ENCODE measurements around the gene PLA2G4A. TPM values are rescaled to one million over a fixed set of nuclear protein-coding genes. Genes with fewer than 3 reads are reported as not detected.

The PLA2G4A gene
- total RNA-seq, 4 donors from 2014 or later: 11.8 to 22.6 (median 14.6) TPM

- Histone ChIP-seq H3K4me1 (peaks cover 0 to 5% (median 0%) of the 10 kb centered on the region in 3 donors), H3K27me3 (no peaks in the 10 kb centered on the region), H3K27ac (no peak overlapping the region), H3K36me3 (peaks cover 0 to 30% (median 0%) of the 10 kb centered on the region in 3 donors), H3K9me3 (no peaks in the 10 kb centered on the region), H3K4me3 (no peak overlapping the region)
- intact Hi-C loops (cut with DNase I): no loop called here
- no peak for DNase-seq
- WGBS, 2 donors: 71 to 81% methylated on average over 2 of the region's 2 CpGs
- TF ChIP-seq CTCF (IDR thresholded peaks at IDR 0.05): no peak
- TF ChIP-seq POLR2A (IDR thresholded peaks at IDR 0.05): no peak
Measured at GRCh38 chr1:186953876-186954275, 125.1 kb downstream of the PLA2G4A start.

- WGBS, 2 donors: 7 to 13% methylated on average over 2 of the region's 2 CpGs
- Histone ChIP-seq H3K9me3 (no peaks in the 10 kb centered on the region), H3K36me3 (peaks cover 0 to 28% (median 0%) of the 10 kb centered on the region in 3 donors), H3K4me1 (no peaks in the 10 kb centered on the region), H3K4me3 (no peak overlapping the region), H3K27me3 (no peaks in the 10 kb centered on the region), H3K27ac (no peak overlapping the region)
- intact Hi-C loops (cut with DNase I): no loop called here
- TF ChIP-seq POLR2A (IDR thresholded peaks at IDR 0.05) (no peak), CTCF (IDR thresholded peaks at IDR 0.05) (no peak)
- no peak for DNase-seq
Measured at GRCh38 chr1:186957314-186957713, 128.6 kb downstream of the PLA2G4A start.

GRCh38 chr1:186958520-186958919 is 129.8 kb downstream of the PLA2G4A start:
- Histone ChIP-seq H3K27ac (no peak overlapping the region), H3K4me3 (no peak overlapping the region), H3K36me3 (peaks cover 0 to 22% (median 0%) of the 10 kb centered on the region in 3 donors), H3K27me3 (no peaks in the 10 kb centered on the region), H3K9me3 (no peaks in the 10 kb centered on the region), H3K4me1 (no peaks in the 10 kb centered on the region)
- 50 to 62% methylated on average over 2 of the region's 2 CpGs for WGBS, 2 donors
- DNase-seq: no peak
- intact Hi-C loops (cut with DNase I): no loop called here
- TF ChIP-seq CTCF (IDR thresholded peaks at IDR 0.05) (no peak), POLR2A (IDR thresholded peaks at IDR 0.05) (no peak)

- intact Hi-C loops (cut with DNase I): no loop called here
- WGBS, 2 donors: 79 to 83% methylated on average over 1 of the region's 1 CpG
- H3K27me3 ChIP-seq: no peaks in the 10 kb centered on the region
- no peaks in the 10 kb centered on the region for H3K4me1 ChIP-seq
- H3K4me3 ChIP-seq: no peak overlapping the region
- H3K9me3 ChIP-seq: no peaks in the 10 kb centered on the region
- H3K36me3 ChIP-seq: peaks cover 0 to 36% (median 0%) of the 10 kb centered on the region in 3 donors
- TF ChIP-seq POLR2A (IDR thresholded peaks at IDR 0.05): no peak
- H3K27ac ChIP-seq: no peak overlapping the region
- no peak for DNase-seq
Measured at GRCh38 chr1:186960861-186961260, 132.1 kb downstream of the PLA2G4A start.

GRCh38 chr1:186965847-186966246 is 137.1 kb downstream of the PLA2G4A start:
- intact Hi-C loops (cut with DNase I): no loop called here
- Histone ChIP-seq H3K9me3 (no peaks in the 10 kb centered on the region), H3K36me3 (peaks cover 0 to 19% (median 0%) of the 10 kb centered on the region in 3 donors), H3K4me3 (no peak overlapping the region), H3K27ac (no peak overlapping the region), H3K27me3 (no peaks in the 10 kb centered on the region), H3K4me1 (no peaks in the 10 kb centered on the region)
- TF ChIP-seq POLR2A (IDR thresholded peaks at IDR 0.05) (no peak), CTCF (IDR thresholded peaks at IDR 0.05) (no peak)
- no peak for DNase-seq

- Histone ChIP-seq H3K4me3 (no peak overlapping the region), H3K27ac (no peak overlapping the region), H3K9me3 (no peaks in the 10 kb centered on the region), H3K36me3 (peaks cover 0 to 19% (median 0%) of the 10 kb centered on the region in 3 donors), H3K27me3 (no peaks in the 10 kb centered on the region), H3K4me1 (no peaks in the 10 kb centered on the region)
- intact Hi-C loops (cut with DNase I): no loop called here
- 79 to 84% methylated on average over 4 of the region's 4 CpGs for WGBS, 2 donors
- DNase-seq: no peak
- no peak for TF ChIP-seq CTCF (IDR thresholded peaks at IDR 0.05)
- TF ChIP-seq POLR2A (IDR thresholded peaks at IDR 0.05): no peak
Measured at GRCh38 chr1:186966456-186966855, 137.7 kb downstream of the PLA2G4A start.

Data from esophagus squamous epithelium (tissue), 5 donors.